Measurements from ENCODE around the gene ATP7B. TPM values are rescaled to one million over a fixed set of nuclear protein-coding genes. Genes with fewer than 3 reads are reported as not detected.
A peak's percentile ranks its signal among the peaks of the same experiment; 100 is the strongest.

ATP7B gene
- total RNA-seq, 2 donors from 2014 or later: 0.45 to 0.53 TPM

DNA sequence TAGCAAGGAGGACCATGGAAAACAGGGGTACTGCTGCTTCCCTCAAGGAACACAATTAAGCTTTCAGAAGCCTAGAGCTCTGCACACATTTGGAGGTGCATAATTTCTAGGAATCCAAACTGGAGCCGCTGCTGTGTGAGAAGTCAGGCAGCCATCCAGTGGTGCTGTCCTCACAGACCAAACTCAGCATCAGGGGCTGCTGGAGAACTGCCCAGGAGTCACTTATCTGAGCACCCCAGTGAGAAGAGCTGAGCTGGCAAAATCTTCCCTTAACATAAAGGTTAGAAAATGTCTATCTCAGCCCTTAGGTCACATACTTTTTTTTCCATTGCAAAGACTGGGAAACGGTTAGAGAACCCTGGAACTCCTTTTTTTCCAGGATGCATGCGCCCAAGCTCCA is 72.8 kb downstream of the ATP7B start:
- Mint-ChIP-seq H3K9me3 (no peaks in the 10 kb centered on the region), H3K4me1 (ENCODE audit: low read depth in 2 of 2) (no peaks in the 10 kb centered on the region), H3K27me3 (peaks cover 22 to 24% of the 10 kb centered on the region in 2 donors), H3K27ac (no peak overlapping the region), H3K36me3 (no peaks in the 10 kb centered on the region), H3K4me3 (no peak overlapping the region)
- ATAC-seq: no peak
- DNase-seq (ENCODE audit: low spot score): no peak

DNA sequence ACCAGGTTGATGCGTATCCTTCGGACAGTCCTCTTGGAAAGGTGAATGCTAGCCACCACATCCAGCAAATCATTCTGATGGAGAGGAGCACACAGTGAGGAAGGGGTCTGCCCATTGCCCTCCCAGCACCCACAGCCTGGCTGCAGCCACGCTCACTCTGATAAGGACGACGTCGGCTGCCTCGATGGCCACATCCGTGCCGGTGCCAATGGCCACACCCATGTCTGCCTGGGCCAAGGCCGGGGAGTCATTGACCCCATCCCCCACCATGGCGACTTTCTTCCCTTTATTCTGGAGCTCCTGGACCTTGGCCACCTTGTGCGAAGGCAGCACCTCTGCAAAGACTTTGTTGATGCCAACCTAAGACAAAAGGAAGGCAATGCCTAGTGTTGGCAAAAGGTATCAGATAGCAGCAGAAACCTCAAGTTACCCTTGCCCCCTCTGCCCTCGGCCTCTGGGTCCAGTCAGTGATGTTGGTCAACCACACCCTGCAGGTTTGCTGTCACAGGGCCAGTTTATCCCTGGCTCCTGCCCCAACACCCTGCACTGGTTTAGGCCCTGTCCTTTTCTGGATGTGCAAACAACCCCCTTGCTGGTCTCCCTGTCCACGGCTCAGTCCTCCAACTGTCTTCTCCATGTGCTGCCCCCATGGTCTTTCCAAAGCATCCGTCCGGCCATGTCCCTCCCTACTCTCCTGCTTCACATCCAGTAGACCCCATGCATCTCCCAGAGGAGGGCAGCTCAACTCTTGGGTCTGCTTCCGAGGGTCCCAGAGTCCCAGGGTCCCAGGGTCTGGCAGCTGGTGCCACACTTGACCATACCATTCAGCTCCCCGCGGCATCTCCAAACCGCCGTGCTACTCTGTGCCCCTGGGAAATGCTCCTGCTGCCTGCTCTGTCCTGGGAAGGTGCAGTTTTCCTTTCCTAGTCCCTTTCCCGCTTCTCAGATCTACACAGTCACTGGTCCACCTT is 73.6 kb downstream of the ATP7B start:
- Mint-ChIP-seq H3K27me3 (peaks cover 14 to 18% of the 10 kb centered on the region in 2 donors), H3K36me3 (no peaks in the 10 kb centered on the region), H3K4me1 (ENCODE audit: low read depth in 2 of 2) (no peaks in the 10 kb centered on the region), H3K9me3 (no peaks in the 10 kb centered on the region), H3K4me3 (no peak overlapping the region), H3K27ac (no peak overlapping the region)
- DNase-seq (ENCODE audit: low spot score) (no peak), ATAC-seq (no peak)

GRCh38 chr13:51935326-51936171 is 75.7 kb downstream of the ATP7B start:
- no peaks in the 10 kb centered on the region for H3K36me3 Mint-ChIP-seq
- H3K9me3 Mint-ChIP-seq: no peaks in the 10 kb centered on the region

GRCh38 chr13:51934461-51935087 is 76.7 kb downstream of the ATP7B start:
- ATAC-seq (peak in 1 of 2 donors; percentile 21), DNase-seq (ENCODE audit: low spot score) (no peak)
- Mint-ChIP-seq H3K4me3 (no peak overlapping the region), H3K9me3 (no peaks in the 10 kb centered on the region), H3K27ac (no peak overlapping the region), H3K27me3 (peaks cover 0 to 8% of the 10 kb centered on the region in 2 donors), H3K36me3 (no peaks in the 10 kb centered on the region), H3K4me1 (ENCODE audit: low read depth in 2 of 2) (no peaks in the 10 kb centered on the region)

More at GRCh38 chr13:51935326-51936171, 75.7 kb downstream of the ATP7B start:
- ATAC-seq (peak; percentile 22 to 32), DNase-seq (ENCODE audit: low spot score) (no peak)
- no peak overlapping the region for H3K4me3 Mint-ChIP-seq
- peaks cover 0 to 8% of the 10 kb centered on the region in 2 donors for H3K27me3 Mint-ChIP-seq
- no peak overlapping the region for H3K27ac Mint-ChIP-seq
- no peaks in the 10 kb centered on the region for H3K4me1 Mint-ChIP-seq (ENCODE audit: low read depth in 2 of 2)

DNA sequence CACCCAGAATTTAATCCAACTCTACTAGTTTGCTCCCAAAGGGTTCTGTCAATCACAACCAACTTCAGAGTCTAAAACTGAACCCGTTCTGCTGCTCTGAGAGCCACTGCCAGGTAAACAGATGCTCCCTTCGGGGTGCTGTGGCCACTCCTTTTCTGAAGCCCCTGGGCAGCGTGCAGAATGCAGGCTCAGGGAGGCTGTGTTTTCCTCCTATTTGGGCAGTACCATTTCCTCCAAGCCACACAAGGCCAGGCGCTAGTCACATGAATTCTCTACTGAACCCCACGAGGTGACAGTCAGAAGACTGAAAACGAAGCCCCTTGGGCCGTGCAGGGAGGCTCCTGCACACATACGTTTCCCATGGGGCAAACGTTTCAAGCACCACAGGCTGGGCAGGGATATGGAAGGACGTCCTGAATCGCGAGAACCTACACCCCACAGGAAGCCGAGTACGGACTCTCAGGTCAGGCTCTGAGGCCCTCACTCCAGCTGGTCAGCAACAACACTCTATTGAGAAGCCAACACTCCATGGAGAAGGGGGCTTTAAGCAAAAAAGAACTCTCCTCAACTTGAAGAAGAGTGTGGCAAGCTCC is 77.7 kb downstream of the ATP7B start:
- DNase-seq (ENCODE audit: low spot score) (no peak), ATAC-seq (no peak)
- H3K27ac Mint-ChIP-seq: no peak overlapping the region
- no peak overlapping the region for H3K4me3 Mint-ChIP-seq
- no peaks in the 10 kb centered on the region for H3K9me3 Mint-ChIP-seq
- H3K27me3 Mint-ChIP-seq: peaks cover 0 to 5% of the 10 kb centered on the region in 2 donors
- H3K4me1 Mint-ChIP-seq (ENCODE audit: low read depth in 2 of 2): no peaks in the 10 kb centered on the region
- no peaks in the 10 kb centered on the region for H3K36me3 Mint-ChIP-seq

GRCh38 chr13:51932231-51932630 is 79.0 kb downstream of the ATP7B start:
- Mint-ChIP-seq H3K36me3 (no peaks in the 10 kb centered on the region), H3K9me3 (no peaks in the 10 kb centered on the region), H3K4me3 (no peak overlapping the region), H3K27me3 (no peaks in the 10 kb centered on the region), H3K27ac (no peak overlapping the region), H3K4me1 (ENCODE audit: low read depth in 2 of 2) (no peaks in the 10 kb centered on the region)
- ATAC-seq (no peak), DNase-seq (ENCODE audit: low spot score) (no peak)

GRCh38 chr13:51931606-51932005 is 79.6 kb downstream of the ATP7B start:
- H3K9me3 Mint-ChIP-seq: no peaks in the 10 kb centered on the region
- no peak for ATAC-seq
- H3K4me3 Mint-ChIP-seq: no peak overlapping the region
- no peaks in the 10 kb centered on the region for H3K36me3 Mint-ChIP-seq
- H3K4me1 Mint-ChIP-seq (ENCODE audit: low read depth in 2 of 2): no peaks in the 10 kb centered on the region
- no peak overlapping the region for H3K27ac Mint-ChIP-seq
- no peaks in the 10 kb centered on the region for H3K27me3 Mint-ChIP-seq
- DNase-seq (ENCODE audit: low spot score): no peak

GRCh38 chr13:51929699-51930098 is 81.6 kb downstream of the ATP7B start:
- no peaks in the 10 kb centered on the region for H3K9me3 Mint-ChIP-seq
- H3K27ac Mint-ChIP-seq: no peak overlapping the region
- H3K4me1 Mint-ChIP-seq (ENCODE audit: low read depth in 2 of 2): no peaks in the 10 kb centered on the region
- H3K4me3 Mint-ChIP-seq: no peak overlapping the region
- H3K36me3 Mint-ChIP-seq: no peaks in the 10 kb centered on the region
- H3K27me3 Mint-ChIP-seq: peaks cover 6 to 15% of the 10 kb centered on the region in 2 donors
- ATAC-seq: no peak
- DNase-seq (ENCODE audit: low spot score): no peak

- DNase-seq (ENCODE audit: low spot score) (no peak), ATAC-seq (no peak)
- Mint-ChIP-seq H3K4me1 (ENCODE audit: low read depth in 2 of 2) (no peaks in the 10 kb centered on the region), H3K27me3 (peaks cover 8 to 27% of the 10 kb centered on the region in 2 donors), H3K4me3 (no peak overlapping the region), H3K36me3 (no peaks in the 10 kb centered on the region), H3K27ac (no peak overlapping the region), H3K9me3 (no peaks in the 10 kb centered on the region)
Observed at GRCh38 chr13:51928231-51928630, 83.0 kb downstream of the ATP7B start.

- Mint-ChIP-seq H3K27me3 (peaks cover 9 to 27% of the 10 kb centered on the region in 2 donors), H3K9me3 (no peaks in the 10 kb centered on the region)
Observed at GRCh38 chr13:51927129-51927528, 84.1 kb downstream of the ATP7B start.

GRCh38 chr13:51926528-51926885 is 84.7 kb downstream of the ATP7B start:
- H3K9me3 Mint-ChIP-seq: no peaks in the 10 kb centered on the region
- peaks cover 12 to 27% of the 10 kb centered on the region in 2 donors for H3K27me3 Mint-ChIP-seq
- no peak overlapping the region for H3K4me3 Mint-ChIP-seq
- H3K4me1 Mint-ChIP-seq (ENCODE audit: low read depth in 2 of 2): no peaks in the 10 kb centered on the region
- DNase-seq (ENCODE audit: low spot score): no peak
- no peak for ATAC-seq
- no peaks in the 10 kb centered on the region for H3K36me3 Mint-ChIP-seq
- H3K27ac Mint-ChIP-seq: no peak overlapping the region

More at GRCh38 chr13:51927129-51927528, 84.1 kb downstream of the ATP7B start:
- Mint-ChIP-seq H3K27ac (no peak overlapping the region), H3K4me3 (no peak overlapping the region), H3K4me1 (ENCODE audit: low read depth in 2 of 2) (no peaks in the 10 kb centered on the region), H3K36me3 (no peaks in the 10 kb centered on the region)
- DNase-seq (ENCODE audit: low spot score): no peak
- ATAC-seq: no peak

- no peak overlapping the region for H3K27ac Mint-ChIP-seq
Observed at GRCh38 chr13:51925865-51926527, 85.3 kb downstream of the ATP7B start.

More at GRCh38 chr13:51925865-51926527, 85.3 kb downstream of the ATP7B start:
- ATAC-seq (peak; percentile 26 to 32), DNase-seq (ENCODE audit: low spot score) (no peak)
- Mint-ChIP-seq H3K4me1 (ENCODE audit: low read depth in 2 of 2) (no peaks in the 10 kb centered on the region), H3K9me3 (no peaks in the 10 kb centered on the region), H3K36me3 (no peaks in the 10 kb centered on the region), H3K27me3 (peaks cover 12 to 27% of the 10 kb centered on the region in 2 donors), H3K4me3 (no peak overlapping the region)
